GM10248 (cell line): Measurements from ENCODE around the gene CADM2.

Experiments used
- CTCF ChIA-PET: fragments of 300-600 bp; sonication (Branson Sonifier 250); formaldehyde crosslinking; extraction: SDS; loops from one replicate; lab custom pipeline; 2021; ENCODE audit warnings: antibody characterized with exemption; lab: Yijun Ruan, JAX
- POLR2A ChIA-PET: fragments of 350-650 bp; sonication (Branson Sonifier 250); formaldehyde crosslinking; extraction: SDS; loops from one replicate; lab custom pipeline; 2020; ENCODE audit warnings: antibody characterized with exemption; lab: Yijun Ruan, JAX
- DNase-seq: peaks from one replicate; pipeline ENCODE4 v3.0.0; 2012; ENCODE audit errors: extremely low spot score
- TF ChIP-seq, protein P1 (sequence below): IDR thresholded peaks from 2 replicates; pipeline ENCODE4 v1.5.1; 2012; ENCODE audit warnings: mild to moderate bottlenecking, low read depth; ENCODE audit errors: extremely low read depth, missing control alignments, control extremely low read depth

The CADM2 gene

DNA sequence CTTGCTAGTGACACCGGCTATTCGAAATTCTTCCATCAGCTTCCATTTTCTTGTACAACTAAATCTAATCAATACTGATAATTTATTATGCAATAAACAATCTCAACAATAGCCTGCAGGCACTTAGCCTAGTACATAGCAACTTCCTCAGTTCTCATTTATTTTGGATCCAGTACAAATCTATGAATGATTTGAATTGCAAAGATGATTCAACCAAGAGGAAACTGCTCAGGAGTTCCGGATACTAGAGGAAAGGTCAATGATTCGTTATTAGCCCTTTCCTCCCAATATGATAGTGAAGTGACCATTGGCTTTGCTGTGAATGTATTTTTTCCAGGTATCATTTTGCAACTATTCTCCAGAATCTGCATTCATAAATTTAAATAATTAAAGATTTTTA lies 827.0 kb downstream of the CADM2 start:
- ChIA-PET CTCF (no interaction called here), POLR2A (no interaction called here)
- no peak for DNase-seq
- TF ChIP-seq, protein P1, sequence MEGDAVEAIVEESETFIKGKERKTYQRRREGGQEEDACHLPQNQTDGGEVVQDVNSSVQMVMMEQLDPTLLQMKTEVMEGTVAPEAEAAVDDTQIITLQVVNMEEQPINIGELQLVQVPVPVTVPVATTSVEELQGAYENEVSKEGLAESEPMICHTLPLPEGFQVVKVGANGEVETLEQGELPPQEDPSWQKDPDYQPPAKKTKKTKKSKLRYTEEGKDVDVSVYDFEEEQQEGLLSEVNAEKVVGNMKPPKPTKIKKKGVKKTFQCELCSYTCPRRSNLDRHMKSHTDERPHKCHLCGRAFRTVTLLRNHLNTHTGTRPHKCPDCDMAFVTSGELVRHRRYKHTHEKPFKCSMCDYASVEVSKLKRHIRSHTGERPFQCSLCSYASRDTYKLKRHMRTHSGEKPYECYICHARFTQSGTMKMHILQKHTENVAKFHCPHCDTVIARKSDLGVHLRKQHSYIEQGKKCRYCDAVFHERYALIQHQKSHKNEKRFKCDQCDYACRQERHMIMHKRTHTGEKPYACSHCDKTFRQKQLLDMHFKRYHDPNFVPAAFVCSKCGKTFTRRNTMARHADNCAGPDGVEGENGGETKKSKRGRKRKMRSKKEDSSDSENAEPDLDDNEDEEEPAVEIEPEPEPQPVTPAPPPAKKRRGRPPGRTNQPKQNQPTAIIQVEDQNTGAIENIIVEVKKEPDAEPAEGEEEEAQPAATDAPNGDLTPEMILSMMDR: no peak

DNA sequence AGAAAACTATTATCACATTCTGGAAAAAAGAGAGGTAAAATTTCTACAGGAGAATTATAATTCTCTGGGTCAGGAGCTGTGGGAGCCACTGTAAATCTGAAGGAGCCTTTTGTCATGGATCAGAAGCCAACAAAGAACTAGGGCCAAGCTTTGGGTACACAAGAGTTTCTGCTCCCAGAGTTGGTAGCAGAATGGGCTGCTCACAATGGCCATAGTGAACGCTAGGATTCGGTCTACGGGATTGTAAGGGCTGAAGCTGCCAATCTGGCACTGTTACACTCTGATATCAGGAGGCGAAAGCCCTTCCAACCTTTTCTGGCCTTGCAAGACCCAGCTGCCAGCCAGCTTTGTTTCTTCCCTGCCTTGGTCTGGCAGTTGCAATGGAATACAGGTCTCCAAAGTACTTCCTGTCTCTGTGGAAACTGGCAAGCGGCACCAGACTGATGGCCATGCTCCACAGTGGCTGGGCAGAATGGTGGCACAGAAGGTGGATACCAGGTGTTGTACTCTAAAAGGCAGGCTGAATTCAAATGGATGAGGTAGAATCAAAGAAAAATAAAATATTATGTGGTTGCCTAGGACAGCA lies 831.7 kb downstream of the CADM2 start:
- ChIA-PET CTCF (interaction anchor here (1.0 kb wide), 1 partner anchor 9 kb away, joined by 3 read pairs; no protein-coding TSS in a partner anchor), POLR2A (no interaction called here)
- TF ChIP-seq, protein P1: no peak
- DNase-seq: no peak

DNA sequence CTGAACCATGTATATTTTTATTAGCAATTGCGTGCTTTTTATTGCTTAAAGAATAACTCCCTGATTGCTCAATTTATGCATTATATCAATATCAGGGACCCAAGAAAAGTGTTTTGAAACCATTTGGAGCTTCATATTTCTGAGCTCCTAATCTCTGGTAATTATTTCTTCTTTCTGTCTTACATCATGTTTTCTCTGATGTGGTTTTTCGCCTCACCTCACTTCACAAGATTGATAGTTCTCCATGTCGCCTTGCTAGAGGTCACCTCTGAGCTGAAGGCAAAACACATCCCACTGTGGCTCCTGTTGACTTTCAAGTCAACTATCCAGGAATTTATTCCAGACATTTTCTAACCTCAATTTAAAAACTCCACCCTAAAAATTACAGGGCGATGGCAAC lies 837.4 kb downstream of the CADM2 start:
- POLR2A ChIA-PET: no interaction called here
- CTCF ChIA-PET: no interaction called here
- no peak for DNase-seq
- TF ChIP-seq, protein P1: no peak

DNA sequence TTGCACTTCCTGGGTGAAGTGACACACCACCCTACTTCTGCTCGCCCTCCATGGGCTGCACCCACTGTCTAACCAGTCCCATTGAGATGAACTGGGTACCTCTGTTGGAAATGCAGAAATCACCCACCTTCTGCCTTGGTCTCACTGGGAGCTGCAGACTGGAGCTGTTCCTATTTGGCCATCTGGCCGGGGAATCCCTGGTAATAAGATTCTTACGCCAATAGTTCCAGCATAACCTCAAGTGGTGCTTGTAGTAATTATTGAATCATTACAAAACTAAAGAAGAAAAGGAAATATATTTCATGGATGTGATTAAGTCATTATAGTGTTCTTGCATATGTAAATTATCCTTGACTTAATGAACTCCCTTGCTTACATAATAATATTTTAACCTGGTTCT lies 841.9 kb downstream of the CADM2 start:
- ChIA-PET POLR2A (no interaction called here), CTCF (no interaction called here)
- TF ChIP-seq, protein P1: no peak
- DNase-seq: no peak

DNA sequence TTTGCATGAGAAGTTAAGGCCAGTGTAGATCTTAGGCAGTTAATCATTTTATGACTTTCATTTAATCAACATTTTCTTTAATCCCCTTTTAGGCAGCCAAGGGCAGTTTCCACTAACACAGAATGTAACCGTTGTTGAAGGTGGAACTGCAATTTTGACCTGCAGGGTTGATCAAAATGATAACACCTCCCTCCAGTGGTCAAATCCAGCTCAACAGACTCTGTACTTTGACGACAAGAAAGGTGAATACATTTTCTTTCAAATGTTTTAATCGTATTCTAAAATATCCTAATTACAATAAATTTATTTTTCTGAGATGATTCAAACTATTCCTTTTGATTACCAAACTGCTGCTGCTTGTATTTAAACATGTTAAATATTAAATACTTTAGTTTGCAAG lies 843.2 kb downstream of the CADM2 start:
- CTCF ChIA-PET: no interaction called here
- no peak for DNase-seq
- POLR2A ChIA-PET: no interaction called here
- TF ChIP-seq, protein P1: no peak

DNA sequence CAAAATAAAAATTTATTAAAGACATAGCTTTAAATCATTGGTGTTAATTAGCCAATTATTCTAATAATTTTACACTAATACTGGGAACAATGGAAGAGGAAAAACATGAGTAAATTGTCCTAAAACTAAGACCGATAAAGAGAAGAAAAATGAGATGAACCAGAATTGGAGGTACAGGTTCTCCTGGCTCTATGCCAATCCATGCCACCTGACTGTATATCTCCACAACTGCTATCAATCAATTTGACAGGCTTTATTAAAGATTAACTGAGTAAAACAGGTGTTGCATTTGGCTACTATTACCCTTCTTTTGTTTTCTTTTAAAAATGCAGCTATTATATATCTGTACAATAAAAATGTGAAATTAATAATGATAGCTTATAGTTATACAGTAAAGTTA lies 850.0 kb downstream of the CADM2 start:
- ChIA-PET POLR2A (no interaction called here), CTCF (interaction anchor here (1.0 kb wide), 1 partner anchor 30 kb away, joined by 3 read pairs; no protein-coding TSS in a partner anchor)
- TF ChIP-seq, protein P1: no peak
- DNase-seq: no peak
